Measurements from ENCODE around the gene PDZK1IP1.
"Not testable (repeated sequence)": the region's sequence is repeated elsewhere in the genome, so short reads cannot be mapped to it uniquely, and the experiment has no call there.

PDZK1IP1 gene

GRCh38 chr1:47193496-47193895 lies 3.7 kb upstream of the PDZK1IP1 start:
- DNase-seq, result not testable (repeated sequence)

GRCh38 chr1:47192458-47193384 lies 2.9 kb upstream of the PDZK1IP1 start:
- DNase-seq, result peak in 3 of 4 experiments; percentile 32 to 48 (median 37)

DNA sequence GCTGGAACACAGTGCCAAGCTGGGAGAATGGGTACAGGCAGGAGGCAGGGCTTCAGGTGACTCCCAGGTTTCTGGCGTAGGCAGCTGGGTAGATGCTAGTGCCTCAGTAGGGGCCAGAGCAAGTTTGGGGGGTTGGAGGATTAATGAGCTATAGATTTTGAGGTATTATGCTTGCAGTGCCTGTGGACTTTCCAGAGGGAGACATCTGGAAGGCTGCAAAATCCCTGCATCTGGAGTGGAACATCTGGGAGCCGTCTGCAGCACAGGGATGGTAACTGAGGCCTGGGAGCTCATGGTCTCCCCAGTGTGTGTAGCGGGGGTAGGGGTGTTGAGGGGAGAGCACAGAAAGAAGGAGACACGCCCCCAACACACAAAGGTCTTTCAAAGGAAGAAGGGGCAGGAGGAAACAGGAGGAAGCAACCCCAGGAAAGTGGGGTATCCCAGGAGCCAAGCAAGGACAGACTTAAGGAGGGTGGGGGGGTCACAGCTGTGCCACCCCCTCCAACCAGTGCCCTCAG lies 2.2 kb upstream of the PDZK1IP1 start:
- no peak for DNase-seq

- no peak for DNase-seq
These were observed 1.0 kb upstream of the PDZK1IP1 start for GRCh38 chr1:47190857-47191256.

- DNase-seq, result no peak
These were observed 646 bp upstream of the PDZK1IP1 start for GRCh38 chr1:47190509-47190855.

DNA sequence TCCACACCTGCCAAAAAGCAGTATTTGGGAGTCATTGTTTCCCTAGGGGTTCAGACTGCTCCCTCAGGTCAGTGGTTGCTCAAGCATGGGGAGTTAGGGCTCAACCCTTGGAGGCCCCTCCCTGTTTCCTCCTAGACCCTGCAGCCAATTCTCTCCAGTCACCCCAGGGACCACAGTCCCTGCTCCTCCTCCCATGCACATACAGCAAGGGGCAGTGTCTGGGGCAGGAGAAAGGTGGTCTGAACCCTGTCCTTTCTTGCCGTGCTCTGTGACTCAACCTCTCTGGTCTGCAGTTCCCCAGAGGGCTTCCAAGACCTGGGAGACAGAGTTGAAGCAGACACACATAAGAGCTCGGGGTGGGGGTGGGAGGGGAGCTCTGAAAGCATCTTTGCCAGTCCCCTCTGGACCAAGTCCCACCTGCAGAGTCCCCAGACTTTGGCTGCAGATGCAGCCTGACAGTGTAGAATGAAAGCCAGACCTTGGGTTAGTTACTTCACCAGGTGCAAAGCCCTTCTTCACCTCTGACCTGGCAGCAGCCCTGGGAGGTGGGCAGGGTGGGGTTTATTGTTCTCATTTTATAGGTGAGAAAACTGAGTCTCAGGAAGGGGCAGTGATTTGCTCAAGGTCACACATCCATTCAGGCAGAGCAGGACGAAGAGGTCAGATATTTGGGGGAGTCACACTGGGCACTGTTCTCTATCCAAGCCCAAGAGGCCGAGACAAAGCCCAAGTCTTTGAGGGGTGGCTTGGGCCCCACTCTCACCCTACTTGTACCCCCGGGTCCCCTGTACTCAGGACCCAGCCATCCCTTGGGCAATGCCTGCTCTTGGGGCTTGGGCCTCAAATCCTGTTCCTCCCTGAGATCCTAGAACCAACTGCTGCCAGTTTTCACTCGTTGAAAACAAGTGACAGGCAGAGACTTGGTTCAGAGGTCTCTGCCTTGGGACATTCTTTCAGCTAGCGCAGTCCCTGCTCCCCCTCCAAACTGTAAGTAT lies 748 bp downstream of the PDZK1IP1 start:
- DNase-seq, result no peak

- no peak for DNase-seq
These were observed 1.9 kb downstream of the PDZK1IP1 start for GRCh38 chr1:47187926-47188250.

- no peak for DNase-seq
These were observed 2.5 kb downstream of the PDZK1IP1 start for GRCh38 chr1:47187231-47187925.

DNA sequence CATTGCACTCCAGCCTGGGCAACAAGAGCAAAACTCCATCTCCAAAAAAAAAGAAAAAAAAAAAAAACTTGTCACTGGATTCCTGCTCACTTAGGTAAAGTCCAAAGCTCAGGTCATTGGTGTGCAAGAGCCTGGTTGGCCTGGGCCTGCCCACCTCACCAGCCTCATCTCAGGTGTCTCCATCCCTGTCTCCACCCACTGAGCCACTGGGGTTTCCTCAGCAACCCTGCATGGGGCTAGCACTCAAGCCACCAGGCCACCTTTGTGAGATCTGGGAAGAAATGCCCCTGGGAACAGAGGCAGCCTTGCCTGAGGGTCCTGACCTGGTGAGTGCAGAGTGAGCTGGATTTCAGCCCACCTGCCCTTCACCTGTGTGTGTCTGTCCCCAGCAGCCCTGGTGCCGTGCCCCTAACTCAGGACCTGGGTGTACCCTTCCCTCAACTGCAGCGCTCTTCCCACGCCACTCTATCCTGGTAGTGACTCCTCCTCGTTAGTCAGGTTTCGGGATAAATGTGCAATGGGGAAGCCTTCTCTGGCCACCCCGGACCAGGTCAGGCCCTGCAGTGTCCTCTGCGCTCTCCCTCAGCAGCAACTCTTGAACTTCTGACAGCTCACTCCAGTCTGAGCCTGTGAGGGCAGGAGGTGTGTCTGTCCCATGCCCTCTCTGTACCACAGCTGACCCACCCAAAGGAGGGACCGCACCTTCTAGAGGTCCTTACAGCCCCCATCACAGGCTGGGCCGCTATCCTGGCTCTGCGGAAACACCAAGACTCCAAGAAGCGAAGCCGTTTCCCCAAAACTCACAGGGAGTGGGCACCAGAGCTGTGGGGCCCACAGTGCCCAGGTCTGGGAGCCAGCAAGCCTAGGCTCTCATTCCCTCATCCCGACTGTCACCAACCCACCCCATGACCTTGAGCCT lies 3.3 kb downstream of the PDZK1IP1 start:
- DNase-seq, result no peak

DNA sequence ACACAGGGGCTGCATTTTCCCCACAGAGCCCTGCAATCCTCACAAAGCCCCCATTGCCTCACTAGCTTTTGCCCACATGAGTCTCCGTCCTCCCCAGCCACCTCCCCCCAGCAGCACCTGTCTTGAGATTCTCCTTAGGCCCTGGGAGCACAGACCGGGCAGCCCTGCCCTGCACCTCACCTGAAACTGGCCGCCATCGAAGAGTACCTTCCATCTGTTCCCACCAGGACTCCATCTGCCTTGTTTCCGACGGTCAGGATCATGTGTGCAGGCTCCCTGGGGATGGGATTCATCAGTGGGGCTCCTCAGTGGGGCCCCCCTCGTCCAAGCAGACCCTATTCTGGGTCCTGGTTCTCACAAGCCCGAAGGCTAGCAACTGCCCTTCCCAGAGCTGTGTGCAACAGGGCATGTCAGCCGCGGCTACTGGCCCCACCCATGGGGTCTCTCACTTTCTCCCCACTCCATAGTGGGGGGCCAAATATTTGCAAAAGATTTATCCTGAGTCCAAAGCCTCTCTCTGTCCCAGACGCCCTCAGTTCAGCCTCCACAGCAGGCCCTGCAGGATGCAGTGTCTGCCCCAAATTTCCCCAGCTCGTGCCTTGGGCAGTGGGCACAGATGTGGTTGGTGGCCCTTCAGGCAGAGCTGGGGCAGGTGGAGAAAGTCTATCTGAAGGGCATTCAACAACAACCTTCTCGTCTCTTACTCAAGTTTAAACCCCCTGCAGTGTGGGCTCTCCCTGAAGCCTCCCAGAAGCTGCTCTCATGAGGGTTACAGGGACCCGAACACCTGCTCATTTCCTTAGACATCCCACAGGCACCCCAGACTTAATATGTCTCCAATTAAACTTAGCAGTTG lies 4.8 kb downstream of the PDZK1IP1 start:
- DNase-seq, result no peak

DNA sequence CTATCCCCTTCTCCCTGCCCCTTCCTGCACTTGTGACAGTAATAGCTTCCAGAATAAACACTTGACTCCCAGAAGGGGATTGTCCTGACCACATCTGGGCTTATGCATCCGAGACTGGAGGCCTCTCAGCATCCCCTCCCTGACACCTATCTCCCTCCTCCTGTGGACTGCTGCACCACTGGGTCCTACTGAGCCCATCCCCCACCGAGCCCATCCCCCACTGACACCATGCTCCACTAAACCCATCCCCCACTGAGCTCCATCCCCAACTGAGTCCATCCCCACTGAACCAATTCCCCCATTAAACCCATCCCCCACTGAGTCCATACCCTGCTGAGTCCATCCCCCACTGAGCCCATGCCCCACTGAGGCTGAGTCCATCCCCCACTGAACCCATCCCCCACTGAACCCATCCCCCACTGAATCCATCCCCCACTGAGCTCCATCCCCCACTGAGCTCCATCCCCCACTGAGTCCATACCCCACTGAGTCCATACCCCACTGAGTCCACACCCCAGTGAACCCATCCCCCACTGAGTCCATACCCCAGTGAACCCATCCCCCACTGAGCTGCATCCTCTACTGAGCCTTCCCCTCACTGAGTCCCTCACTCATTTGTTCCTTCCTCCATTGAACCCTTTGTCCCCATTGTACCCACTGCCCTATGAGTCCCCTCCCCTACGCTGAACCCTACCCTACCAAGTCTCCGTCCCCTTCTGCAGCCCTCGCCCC lies 5.6 kb downstream of the PDZK1IP1 start:
- no peak for DNase-seq

- no peak for DNase-seq
These were observed 6.3 kb downstream of the PDZK1IP1 start for GRCh38 chr1:47183308-47184089.

DNA sequence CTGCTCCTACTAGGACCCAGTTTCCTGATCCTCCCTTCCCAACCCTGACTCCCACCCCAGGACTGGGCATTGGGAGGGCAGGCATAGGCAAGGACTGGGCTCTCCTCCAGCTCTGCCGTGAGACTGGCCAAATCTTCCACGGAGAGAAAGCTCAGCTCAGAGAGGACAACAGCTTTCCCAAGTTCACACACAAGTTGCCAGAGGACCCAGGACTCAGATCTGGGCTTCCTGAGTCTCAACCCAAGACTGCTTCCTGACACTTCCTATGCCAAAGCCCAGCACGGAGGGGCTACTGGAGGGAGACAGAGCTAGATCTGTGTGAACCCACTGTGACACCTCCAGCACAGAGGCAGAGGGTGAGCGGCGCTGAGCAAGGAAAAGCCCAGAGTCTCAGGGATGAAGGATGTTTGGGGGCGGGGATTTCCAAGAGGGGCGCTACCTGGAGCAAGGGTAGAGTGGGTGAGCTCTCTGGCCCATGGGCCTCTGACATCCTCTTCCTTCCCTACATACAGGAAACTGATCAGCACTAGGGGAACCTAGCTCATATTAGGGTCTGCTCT lies 7.1 kb downstream of the PDZK1IP1 start:
- no peak for DNase-seq

DNA sequence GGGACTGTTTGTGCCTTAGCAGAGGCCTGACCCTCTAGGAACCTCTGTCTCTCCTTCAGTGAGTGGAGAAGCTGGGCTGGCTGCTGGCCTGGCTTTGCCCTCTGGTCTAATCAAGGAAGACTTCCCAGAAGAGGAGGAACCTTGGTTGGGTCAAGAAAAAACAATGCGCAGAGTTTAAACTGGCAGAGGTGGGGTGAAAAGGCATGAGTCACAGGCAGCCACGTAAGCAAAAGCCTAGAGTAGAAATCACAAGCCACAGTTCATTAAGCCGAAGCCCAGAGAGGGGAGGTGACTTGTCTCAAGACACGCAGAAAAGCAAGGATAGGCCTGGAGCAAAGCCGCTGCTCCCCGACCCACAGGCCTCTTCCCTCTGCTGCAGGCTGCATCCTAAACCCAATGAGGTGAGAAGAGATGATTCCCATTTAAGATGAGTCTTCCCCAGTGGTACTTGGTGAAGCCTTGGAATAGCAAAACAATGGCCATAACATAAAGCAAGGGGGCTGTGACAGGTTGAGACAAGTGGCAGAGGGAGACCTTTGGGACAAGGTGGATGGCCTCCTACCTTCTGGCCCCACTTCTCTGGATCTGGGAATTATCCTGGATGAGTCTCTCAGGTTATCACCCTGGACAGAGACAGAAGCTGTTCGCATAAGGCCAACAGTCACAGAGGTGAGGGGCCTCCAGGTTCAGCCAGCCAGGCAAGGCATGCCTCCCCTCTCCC lies 7.7 kb downstream of the PDZK1IP1 start:
- DNase-seq, result no peak

DNA sequence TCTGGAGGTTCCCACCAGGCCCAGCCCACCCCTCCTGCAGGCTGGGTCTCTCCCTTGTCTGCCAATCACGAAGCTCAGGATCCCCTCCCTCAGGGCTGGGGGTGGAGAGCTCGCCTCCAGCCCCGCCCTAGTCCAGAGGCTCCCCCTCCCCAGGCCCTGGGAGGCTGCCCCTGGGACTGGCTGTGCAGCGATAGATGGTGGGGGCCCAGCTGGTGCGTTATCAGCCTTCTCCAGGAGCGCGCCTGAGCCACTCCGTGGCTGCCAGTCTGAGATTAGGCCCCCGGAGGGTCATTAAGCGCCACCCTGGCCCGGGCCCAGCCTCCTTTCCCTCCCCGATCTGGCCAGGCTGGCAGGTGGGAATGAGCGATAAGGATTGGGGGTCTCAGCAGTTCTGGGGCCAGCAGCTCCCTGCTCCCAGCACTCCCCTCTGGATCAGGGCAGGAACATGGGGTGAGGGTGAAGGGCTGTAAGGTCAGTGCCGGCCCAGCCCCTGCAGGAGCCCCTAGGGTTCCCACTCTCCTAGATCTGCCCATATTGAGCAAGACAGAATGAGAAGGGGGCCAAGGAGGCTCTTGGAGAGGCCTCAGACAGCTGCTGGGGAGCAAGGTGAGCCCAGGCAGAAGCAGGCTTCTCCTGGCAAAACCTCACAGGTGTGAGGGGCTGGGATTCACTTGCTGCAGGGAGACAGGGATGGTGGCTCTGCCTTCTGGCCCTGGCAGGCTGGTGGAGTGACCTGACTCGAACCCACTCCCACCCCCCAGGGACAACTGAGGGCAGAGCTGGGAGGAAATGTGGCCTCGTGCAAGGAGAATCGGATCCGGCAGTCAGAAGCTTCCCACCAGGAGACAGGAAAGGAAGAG lies 8.5 kb downstream of the PDZK1IP1 start:
- no peak for DNase-seq

DNA sequence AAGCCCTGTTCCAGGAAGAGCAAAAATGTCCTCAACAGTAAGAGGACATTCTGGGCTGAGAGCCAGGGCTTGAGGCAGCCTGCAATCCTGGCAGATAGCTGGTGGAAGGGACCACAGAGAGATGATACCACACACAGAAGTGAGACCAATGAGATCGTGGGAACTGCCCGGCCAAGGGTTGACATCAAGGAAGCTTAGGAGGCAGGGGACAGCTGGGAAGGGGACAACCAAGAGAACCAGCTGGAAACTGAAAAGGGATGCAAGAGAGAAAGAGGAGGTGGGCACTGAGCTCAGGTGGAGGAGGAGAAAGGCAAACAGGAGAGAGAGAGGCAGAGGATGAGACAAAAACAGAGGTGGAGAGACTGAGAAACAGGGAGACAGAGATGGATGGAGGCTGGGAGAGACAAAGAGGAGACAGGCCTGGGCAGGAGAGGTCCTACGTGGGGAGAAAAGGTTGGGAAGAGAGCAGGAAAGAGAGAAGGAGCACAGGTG lies 9.2 kb downstream of the PDZK1IP1 start:
- no peak for DNase-seq

- no peak for DNase-seq
These were observed 9.8 kb downstream of the PDZK1IP1 start for GRCh38 chr1:47179988-47180563.

All from activated CD4-positive, CD25-positive, alpha-beta regulatory T cell (primary cell).